ENCODE measurements around the gene TEX35.

TEX35 gene

GRCh38 chr1:178520803-178521202 lies 7.9 kb downstream of the TEX35 start:
- Histone ChIP-seq H3K4me1 (ENCODE audit: low read length) (no peaks in the 10 kb centered on the region), H2AFZ (ENCODE audit: low read length) (no peak overlapping the region), H3K36me3 (replicated peaks; ENCODE audit: insufficient read depth, low read length) (no peaks in the 10 kb centered on the region), H3K79me2 (ENCODE audit: low read length) (no peaks in the 10 kb centered on the region), H3K9ac (ENCODE audit: low read length) (no peak overlapping the region), H3K27me3 (replicated peaks; ENCODE audit: insufficient read depth, low read length) (no peaks in the 10 kb centered on the region), H3K9me2 (replicated peaks; ENCODE audit: insufficient read depth, low read length) (no peaks in the 10 kb centered on the region), H3K4me2 (ENCODE audit: low read depth, low read length) (no peak overlapping the region), H3K27ac (ENCODE audit: low read length) (no peak overlapping the region), H4K20me1 (ENCODE audit: insufficient read depth, low read length) (no peaks in the 10 kb centered on the region), H3K4me3 (ENCODE audit: low read length) (no peak overlapping the region), H3K9me3 (replicated peaks; ENCODE audit: insufficient read depth, low read length) (no peaks in the 10 kb centered on the region), H3F3A (ENCODE audit: insufficient read depth, low read length) (no peaks in the 10 kb centered on the region)
- no peak for DNase-seq
- no peak for TF ChIP-seq CTCF (IDR thresholded peaks at IDR 0.05; ENCODE audit: low read length)
- no peak for TF ChIP-seq EZH2 (optimal IDR thresholded peaks at IDR 0.05; ENCODE audit: low read depth, low read length)
- TF ChIP-seq EZH2phosphoT487 (IDR thresholded peaks at IDR 0.05; ENCODE audit: low read length), result no peak

- no peak overlapping the region for H3K4me3 ChIP-seq (ENCODE audit: low read length)
- no peak for TF ChIP-seq EZH2 (optimal IDR thresholded peaks at IDR 0.05; ENCODE audit: low read depth, low read length)
- no peak for TF ChIP-seq CTCF (IDR thresholded peaks at IDR 0.05; ENCODE audit: low read length)
- no peak for TF ChIP-seq EZH2phosphoT487 (IDR thresholded peaks at IDR 0.05; ENCODE audit: low read length)
- no peaks in the 10 kb centered on the region for H3K79me2 ChIP-seq (ENCODE audit: low read length)
- H3K9ac ChIP-seq (ENCODE audit: low read length), result no peak overlapping the region
- H3K9me2 ChIP-seq (replicated peaks; ENCODE audit: insufficient read depth, low read length), result no peaks in the 10 kb centered on the region
- H3K36me3 ChIP-seq (replicated peaks; ENCODE audit: insufficient read depth, low read length), result no peaks in the 10 kb centered on the region
- no peaks in the 10 kb centered on the region for H4K20me1 ChIP-seq (ENCODE audit: insufficient read depth, low read length)
- H3K27ac ChIP-seq (ENCODE audit: low read length), result no peak overlapping the region
- no peak overlapping the region for H2AFZ ChIP-seq (ENCODE audit: low read length)
- no peaks in the 10 kb centered on the region for H3F3A ChIP-seq (ENCODE audit: insufficient read depth, low read length)
- DNase-seq, result no peak
- no peaks in the 10 kb centered on the region for H3K4me1 ChIP-seq (ENCODE audit: low read length)
- no peaks in the 10 kb centered on the region for H3K9me3 ChIP-seq (replicated peaks; ENCODE audit: insufficient read depth, low read length)
- no peaks in the 10 kb centered on the region for H3K27me3 ChIP-seq (replicated peaks; ENCODE audit: insufficient read depth, low read length)
- no peak overlapping the region for H3K4me2 ChIP-seq (ENCODE audit: low read depth, low read length)
Observed at GRCh38 chr1:178521241-178521640, 8.3 kb downstream of the TEX35 start.

- Histone ChIP-seq H3K4me1 (ENCODE audit: low read length) (0 out of 2 replicates have a peak, but pooled peaks cover 3% of the 10 kb centered on the region), H3K9ac (ENCODE audit: low read length) (no peak overlapping the region), H3K27ac (ENCODE audit: low read length) (no peak overlapping the region), H2AFZ (ENCODE audit: low read length) (no peak overlapping the region), H4K20me1 (ENCODE audit: insufficient read depth, low read length) (no peaks in the 10 kb centered on the region), H3K27me3 (replicated peaks; ENCODE audit: insufficient read depth, low read length) (no peaks in the 10 kb centered on the region), H3F3A (ENCODE audit: insufficient read depth, low read length) (no peaks in the 10 kb centered on the region), H3K4me3 (ENCODE audit: low read length) (no peak overlapping the region), H3K9me2 (replicated peaks; ENCODE audit: insufficient read depth, low read length) (no peaks in the 10 kb centered on the region), H3K4me2 (ENCODE audit: low read depth, low read length) (no peak overlapping the region), H3K79me2 (ENCODE audit: low read length) (no peaks in the 10 kb centered on the region), H3K9me3 (replicated peaks; ENCODE audit: insufficient read depth, low read length) (no peaks in the 10 kb centered on the region), H3K36me3 (replicated peaks; ENCODE audit: insufficient read depth, low read length) (no peaks in the 10 kb centered on the region)
- no peak for TF ChIP-seq CTCF (IDR thresholded peaks at IDR 0.05; ENCODE audit: low read length)
- TF ChIP-seq EZH2 (optimal IDR thresholded peaks at IDR 0.05; ENCODE audit: low read depth, low read length), result no peak
- no peak for DNase-seq
Observed at GRCh38 chr1:178527117-178527516, 14.2 kb downstream of the TEX35 start.
